ENCODE results near the gene MRPL9. TPM values are rescaled to one million over a fixed set of nuclear protein-coding genes. Genes with fewer than 3 reads are reported as not detected.

The MRPL9 gene
- total RNA-seq, 6 experiments from 2014 or later = 91.4 to 116 (median 96.2) TPM

GRCh38 chr1:151716405-151716762, 46.9 kb downstream of the MRPL9 start:
- Mint-ChIP-seq H3K4me1 (ENCODE audit: low read depth) (peaks cover 18% of the 10 kb centered on the region), H3K36me3 (ENCODE audit: low read depth) (no peaks in the 10 kb centered on the region), H3K27ac (no peak overlapping the region), H3K9me3 (no peaks in the 10 kb centered on the region), H3K4me3 (no peak overlapping the region), H3K27me3 (ENCODE audit: insufficient read depth) (peaks cover 60% of the 10 kb centered on the region)
- TF ChIP-seq CTCF (IDR thresholded peaks at IDR 0.05) = no peak
- DNase-seq = no peak

DNA sequence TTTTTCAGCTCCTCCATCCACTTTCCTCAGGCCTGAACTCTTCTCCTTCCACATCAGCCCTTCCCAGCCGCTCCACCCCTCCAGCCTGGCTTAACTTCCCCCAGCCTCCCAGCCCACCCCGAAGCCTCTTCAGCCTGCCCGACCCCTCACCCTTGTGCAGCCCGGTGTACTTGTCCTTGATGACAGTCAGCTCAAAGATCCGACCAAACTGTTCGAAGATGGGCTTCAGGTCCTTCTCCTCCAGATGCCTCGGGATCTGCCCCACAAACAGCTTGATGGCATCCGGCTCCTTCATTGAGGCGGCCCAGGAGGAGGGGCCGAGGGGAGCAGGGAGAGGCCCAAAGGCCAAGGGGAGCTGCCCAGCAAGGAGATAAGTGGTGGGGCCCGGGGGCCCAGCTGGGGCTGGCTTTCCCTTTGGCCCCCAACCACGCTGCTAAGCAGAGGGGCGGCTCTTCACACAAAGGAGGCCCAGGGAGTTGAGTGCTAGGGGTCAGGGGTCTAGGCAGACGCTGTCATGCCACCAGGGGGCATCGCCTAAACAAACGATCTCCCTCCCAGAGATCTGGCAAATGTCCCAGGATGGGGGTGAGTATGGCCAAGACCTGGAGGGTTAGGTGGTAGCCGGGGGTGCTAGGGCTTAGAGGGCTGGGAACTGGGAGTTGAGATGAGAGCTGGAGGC, 47.4 kb downstream of the MRPL9 start:
- Mint-ChIP-seq H3K27ac (no peak overlapping the region), H3K27me3 (ENCODE audit: insufficient read depth) (peaks cover 57% of the 10 kb centered on the region), H3K4me3 (no peak overlapping the region), H3K9me3 (no peaks in the 10 kb centered on the region), H3K4me1 (ENCODE audit: low read depth) (peaks cover 14% of the 10 kb centered on the region), H3K36me3 (ENCODE audit: low read depth) (no peaks in the 10 kb centered on the region)
- no peak for DNase-seq
- peak; percentile 42; the same call in 1 of the 2 replicates for TF ChIP-seq CTCF (IDR thresholded peaks at IDR 0.05)

DNA sequence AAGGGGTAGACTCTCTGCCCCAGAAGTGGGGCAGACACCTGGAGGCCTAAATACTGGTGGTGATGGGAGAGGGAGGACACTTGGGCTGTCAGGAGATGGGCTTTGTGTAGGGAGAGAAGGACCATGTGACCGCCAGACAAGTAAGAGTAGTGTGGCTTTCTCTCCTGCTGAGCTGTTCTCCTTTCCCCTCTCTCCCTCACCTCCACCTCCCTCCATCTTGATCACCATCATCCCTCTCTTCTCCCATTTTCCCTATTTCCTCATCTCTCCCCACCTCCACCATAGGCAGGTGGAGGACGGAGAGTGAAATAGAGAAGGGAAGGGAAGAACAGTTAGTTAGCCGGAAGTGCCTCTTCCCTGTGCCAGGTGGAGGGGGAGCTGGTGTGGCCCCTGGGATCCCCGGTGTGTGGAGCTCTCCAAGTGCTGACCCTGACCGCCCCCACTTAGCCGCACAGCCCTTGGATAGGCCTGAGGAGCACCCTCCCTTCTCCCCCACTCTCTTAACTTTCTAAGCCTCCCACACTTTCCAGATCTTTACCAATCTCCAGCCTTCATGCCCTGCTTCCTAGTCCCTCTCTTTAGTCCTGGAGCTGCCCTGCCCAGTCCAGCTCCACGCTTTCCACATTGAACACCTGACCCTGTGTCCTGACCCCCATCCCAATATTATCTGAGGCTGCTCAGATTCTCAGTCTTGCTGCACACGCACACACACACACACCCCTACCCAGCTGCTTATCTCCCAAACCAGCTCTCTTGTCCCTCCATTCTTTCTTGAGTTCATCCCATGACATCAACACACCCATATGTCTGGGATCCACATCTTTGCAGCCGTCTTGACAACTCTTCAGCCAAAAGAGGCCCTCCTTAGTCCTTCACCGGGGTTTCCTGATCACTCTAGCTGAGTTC, 48.2 kb downstream of the MRPL9 start:
- Mint-ChIP-seq H3K4me1 (ENCODE audit: low read depth) (peaks cover 6% of the 10 kb centered on the region; the same call in 1 of the 2 replicates), H3K9me3 (no peaks in the 10 kb centered on the region), H3K4me3 (no peak overlapping the region), H3K36me3 (ENCODE audit: low read depth) (no peaks in the 10 kb centered on the region), H3K27ac (no peak overlapping the region), H3K27me3 (ENCODE audit: insufficient read depth) (peaks cover 49% of the 10 kb centered on the region)
- DNase-seq = no peak
- no peak for TF ChIP-seq CTCF (IDR thresholded peaks at IDR 0.05)

- Mint-ChIP-seq H3K4me1 (ENCODE audit: low read depth) (0 out of 2 replicates have a peak, but pooled peaks cover 6% of the 10 kb centered on the region), H3K4me3 (no peak overlapping the region), H3K27ac (no peak overlapping the region), H3K36me3 (ENCODE audit: low read depth) (no peaks in the 10 kb centered on the region), H3K9me3 (no peaks in the 10 kb centered on the region), H3K27me3 (ENCODE audit: insufficient read depth) (peaks cover 53% of the 10 kb centered on the region)
- DNase-seq = no peak
- TF ChIP-seq CTCF (IDR thresholded peaks at IDR 0.05) = no peak
These were observed 49.4 kb downstream of the MRPL9 start for GRCh38 chr1:151713874-151714273.

GRCh38 chr1:151713044-151713443, 50.3 kb downstream of the MRPL9 start:
- Mint-ChIP-seq H3K27me3 (ENCODE audit: insufficient read depth) (peaks cover 52% of the 10 kb centered on the region), H3K27ac (no peak overlapping the region), H3K4me1 (ENCODE audit: low read depth) (0 out of 2 replicates have a peak, but pooled peaks cover 6% of the 10 kb centered on the region), H3K4me3 (no peak overlapping the region), H3K36me3 (ENCODE audit: low read depth) (no peaks in the 10 kb centered on the region), H3K9me3 (no peaks in the 10 kb centered on the region)
- DNase-seq = no peak
- no peak for TF ChIP-seq CTCF (IDR thresholded peaks at IDR 0.05)
